HUES6 (cell line): ENCODE data around the gene CNTN6.

Experiments
- H3K27ac ChIP-seq: 2 replicates; pipeline ENCODE4 v1.7.0; 2013; ENCODE audit warnings: low read depth, mild to moderate bottlenecking, low read length, inconsistent platforms
- H3K27me3 ChIP-seq: 2 replicates; pipeline ENCODE4 v1.6.1; 2013; ENCODE audit warnings: low read length; ENCODE audit not compliant: control insufficient read depth, insufficient read depth
- H3K36me3 ChIP-seq: 2 replicates; pipeline ENCODE4 v1.6.1; 2013; ENCODE audit warnings: low read length; ENCODE audit not compliant: control insufficient read depth, insufficient read depth
- H3K4me1 ChIP-seq: 2 replicates; pipeline ENCODE4 v1.6.1; 2013; ENCODE audit warnings: low read length; ENCODE audit not compliant: control insufficient read depth, insufficient read depth
- H3K4me3 ChIP-seq: 2 replicates; pipeline ENCODE4 v1.5.1; 2013; ENCODE audit warnings: low read depth, low read length
- H3K9ac ChIP-seq: one replicate; pipeline ENCODE4 v1.6.1; 2013; ENCODE audit warnings: mild to moderate bottlenecking, low read length
- H3K9me3 ChIP-seq: 2 replicates; pipeline ENCODE4 v1.6.1; 2013; ENCODE audit warnings: low read depth, low read length; ENCODE audit not compliant: control insufficient read depth, insufficient read depth

CNTN6 gene

DNA sequence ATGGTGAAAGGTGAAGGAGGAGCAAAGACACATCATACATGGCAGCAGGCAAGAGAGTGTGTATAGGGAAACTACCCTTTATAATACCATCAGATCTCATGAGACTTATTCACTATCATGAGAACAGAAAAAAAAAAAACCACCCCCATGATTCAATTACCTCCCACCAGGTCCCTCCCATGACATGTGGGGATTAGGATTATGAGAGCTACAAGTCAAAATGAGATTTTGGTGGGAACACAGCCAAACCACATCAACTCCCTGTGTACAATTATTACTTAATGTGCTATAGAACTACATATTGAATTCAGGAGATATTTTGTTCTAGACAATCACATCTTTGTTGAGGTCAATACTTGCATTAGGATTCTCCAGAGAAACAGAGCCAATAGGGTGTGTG, 313.4 kb downstream of the CNTN6 start:
- H3K27me3 ChIP-seq = no peaks in the 10 kb centered on the region

DNA sequence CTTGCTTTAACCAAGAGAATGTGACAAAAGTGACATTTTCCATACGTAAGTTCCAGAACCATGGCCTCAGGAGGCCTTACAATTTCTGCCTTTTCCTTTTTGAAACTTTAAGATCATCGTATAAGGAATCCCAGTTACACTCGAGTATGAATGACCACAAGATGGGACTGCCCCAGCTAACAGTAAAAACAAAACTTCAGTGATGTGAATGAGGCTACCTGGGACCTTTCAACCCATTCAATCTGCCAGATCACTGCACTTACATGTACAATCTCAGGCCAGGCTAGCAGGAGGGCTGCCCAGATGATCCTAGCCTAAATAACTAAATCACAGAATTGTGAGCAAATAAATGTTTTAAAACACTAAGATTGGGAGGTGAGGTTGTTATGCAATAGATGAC, 328.8 kb downstream of the CNTN6 start:
- H3K4me1 ChIP-seq = no peaks in the 10 kb centered on the region
- no peaks in the 10 kb centered on the region for H3K36me3 ChIP-seq
- H3K9ac ChIP-seq = no peak overlapping the region
- no peak overlapping the region for H3K27ac ChIP-seq
- no peaks in the 10 kb centered on the region for H3K27me3 ChIP-seq
- H3K9me3 ChIP-seq = no peaks in the 10 kb centered on the region
- no peak overlapping the region for H3K4me3 ChIP-seq

More for the DNA sequence above, 313.4 kb downstream of the CNTN6 start:
- no peak overlapping the region for H3K27ac ChIP-seq
- H3K36me3 ChIP-seq = no peaks in the 10 kb centered on the region
- H3K9ac ChIP-seq = no peak overlapping the region
- H3K4me1 ChIP-seq = peaks cover 9% of the 10 kb centered on the region; the same call in 1 of the 2 replicates
- H3K4me3 ChIP-seq = no peak overlapping the region
- H3K9me3 ChIP-seq = no peaks in the 10 kb centered on the region

GRCh38 chr3:1423566-1424089, 330.8 kb downstream of the CNTN6 start:
- H3K36me3 ChIP-seq = no peaks in the 10 kb centered on the region
- no peaks in the 10 kb centered on the region for H3K9me3 ChIP-seq
- no peak overlapping the region for H3K4me3 ChIP-seq
- H3K4me1 ChIP-seq = no peaks in the 10 kb centered on the region
- no peak overlapping the region for H3K9ac ChIP-seq
- H3K27ac ChIP-seq = no peak overlapping the region
- no peaks in the 10 kb centered on the region for H3K27me3 ChIP-seq

DNA sequence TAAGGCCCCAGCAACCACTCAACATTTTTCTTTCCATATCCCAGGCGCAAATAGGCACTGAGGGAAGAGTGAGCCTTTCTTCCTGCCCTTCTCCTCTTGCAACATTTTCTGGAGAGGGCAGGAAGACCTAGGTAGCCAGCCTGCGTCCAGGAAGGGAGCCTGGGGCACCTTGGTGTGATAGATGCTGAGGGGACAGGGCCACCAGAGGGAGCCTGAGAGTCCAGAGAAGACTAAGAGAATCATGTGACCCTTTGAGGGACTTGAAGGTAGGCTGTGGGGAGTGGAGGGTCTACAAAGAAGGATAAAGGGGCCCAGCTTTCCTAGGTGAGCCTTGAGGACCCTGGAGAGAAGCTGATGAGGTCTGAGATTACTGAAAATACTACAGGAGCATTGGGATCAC, 346.6 kb downstream of the CNTN6 start:
- Histone ChIP-seq H3K9ac (no peak overlapping the region), H3K4me3 (no peak overlapping the region), H3K36me3 (no peaks in the 10 kb centered on the region)

GRCh38 chr3:1442271-1442670, 349.4 kb downstream of the CNTN6 start:
- no peaks in the 10 kb centered on the region for H3K9me3 ChIP-seq
- H3K27ac ChIP-seq = no peak overlapping the region
- no peaks in the 10 kb centered on the region for H3K27me3 ChIP-seq
- H3K36me3 ChIP-seq = no peaks in the 10 kb centered on the region
- no peaks in the 10 kb centered on the region for H3K4me1 ChIP-seq
- H3K9ac ChIP-seq = no peak overlapping the region
- H3K4me3 ChIP-seq = no peak overlapping the region

More for the DNA sequence above, 346.6 kb downstream of the CNTN6 start:
- no peaks in the 10 kb centered on the region for H3K4me1 ChIP-seq
- no peaks in the 10 kb centered on the region for H3K9me3 ChIP-seq
- H3K27me3 ChIP-seq = no peaks in the 10 kb centered on the region
- no peak overlapping the region for H3K27ac ChIP-seq

GRCh38 chr3:1444195-1444594, 351.4 kb downstream of the CNTN6 start:
- H3K4me1 ChIP-seq = no peaks in the 10 kb centered on the region
- H3K27ac ChIP-seq = no peak overlapping the region
- H3K27me3 ChIP-seq = no peaks in the 10 kb centered on the region
- H3K9me3 ChIP-seq = no peaks in the 10 kb centered on the region
- H3K4me3 ChIP-seq = no peak overlapping the region
- no peak overlapping the region for H3K9ac ChIP-seq
- no peaks in the 10 kb centered on the region for H3K36me3 ChIP-seq

DNA sequence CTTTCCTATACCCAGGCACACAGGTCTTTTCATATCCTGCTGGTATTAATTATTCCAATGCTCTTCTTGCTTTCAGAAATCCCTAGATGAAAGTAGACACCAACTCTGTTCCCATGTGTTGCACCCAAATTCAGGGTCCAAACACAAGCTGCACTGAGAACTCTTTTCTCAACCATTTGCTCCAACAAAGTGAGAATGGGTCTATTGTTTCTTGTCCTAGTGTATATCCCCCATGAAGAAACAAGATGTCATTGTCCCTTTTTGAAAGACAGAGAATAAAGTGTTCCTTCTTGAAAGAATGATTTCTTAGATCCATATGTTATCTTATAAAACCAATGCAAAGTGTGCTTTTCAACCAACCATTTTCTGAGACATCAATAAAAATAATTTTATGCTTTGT, 353.7 kb downstream of the CNTN6 start:
- Histone ChIP-seq H3K4me3 (no peak overlapping the region), H3K9ac (no peak overlapping the region), H3K27ac (no peak overlapping the region), H3K27me3 (no peaks in the 10 kb centered on the region), H3K36me3 (no peaks in the 10 kb centered on the region), H3K9me3 (no peaks in the 10 kb centered on the region), H3K4me1 (no peaks in the 10 kb centered on the region)

GRCh38 chr3:1447452-1447851, 354.6 kb downstream of the CNTN6 start:
- no peaks in the 10 kb centered on the region for H3K27me3 ChIP-seq
- no peak overlapping the region for H3K9ac ChIP-seq
- no peaks in the 10 kb centered on the region for H3K4me1 ChIP-seq
- H3K27ac ChIP-seq = no peak overlapping the region
- H3K4me3 ChIP-seq = no peak overlapping the region
- H3K9me3 ChIP-seq = no peaks in the 10 kb centered on the region
- H3K36me3 ChIP-seq = no peaks in the 10 kb centered on the region

DNA sequence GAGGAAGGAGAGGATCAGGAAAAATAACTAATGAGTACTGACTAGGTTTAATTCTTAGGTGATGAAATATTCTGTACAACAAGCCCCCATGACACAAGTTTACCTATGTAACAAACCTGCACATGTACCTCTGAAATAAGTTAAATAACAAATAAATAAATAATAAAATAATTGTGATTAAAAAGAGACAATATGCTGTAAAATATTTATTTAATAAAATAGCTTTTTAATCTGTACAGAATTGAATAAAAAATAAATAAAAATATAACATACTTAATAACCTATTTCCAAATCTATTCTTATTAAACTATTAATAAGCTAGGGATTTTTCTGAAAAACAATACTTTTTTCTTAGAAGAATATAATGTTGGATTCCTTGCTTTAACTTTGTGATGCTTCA, 355.6 kb downstream of the CNTN6 start:
- Histone ChIP-seq H3K36me3 (no peaks in the 10 kb centered on the region), H3K4me3 (no peak overlapping the region), H3K9me3 (no peaks in the 10 kb centered on the region), H3K27me3 (no peaks in the 10 kb centered on the region), H3K9ac (no peak overlapping the region), H3K4me1 (0 out of 2 replicates have a peak, but pooled peaks cover 1% of the 10 kb centered on the region), H3K27ac (no peak overlapping the region)
